OCI-LY7 (cell line): ENCODE data around the gene GSTO1. TPM values are rescaled to one million over a fixed set of nuclear protein-coding genes. Genes with fewer than 3 reads are reported as not detected.

Source experiments
- BruUV-seq: library from RNA; stranded (reverse); fragments of 400-500 nt; replicated peaks from 2 replicates; lab custom pipeline; 2021; lab: Mats Ljungman, UMichigan
- CTCF ChIA-PET: fragments of 300-600 bp; sonication (Branson Sonifier 250); formaldehyde crosslinking; loops from one replicate; lab custom pipeline; 2022; ENCODE audit warnings: antibody characterized with exemption; ENCODE audit not compliant: unreplicated experiment; lab: Charles Lee
- POLR2A ChIA-PET: fragments of 300-600 bp; sonication (Branson Sonifier 250); formaldehyde crosslinking; loops from one replicate; lab custom pipeline; 2022; ENCODE audit warnings: antibody characterized with exemption; lab: Charles Lee
- DNase-seq: peaks from one replicate; pipeline ENCODE4 v3.0.0-alpha.2; 2015; ENCODE audit warnings: low spot score
- H2AFZ ChIP-seq: fragments of 200-600 bp; sonication (generic), shearing (Covaris generic); 2 replicates; pipeline ENCODE4 v1.6.1; 2014; ENCODE audit warnings: mild to moderate bottlenecking, antibody characterized with exemption, low read length, moderate library complexity
- H3K27ac ChIP-seq: fragments of 200-600 bp; sonication (generic); 2 replicates; pipeline ENCODE4 v1.5.1; 2014; ENCODE audit warnings: mixed run types, low read depth, mild to moderate bottlenecking, moderate library complexity, low read length, inconsistent platforms; ENCODE audit not compliant: poor library complexity, severe bottlenecking
- H3K36me3 ChIP-seq: fragments of 200-600 bp; sonication (generic); 2 replicates; pipeline ENCODE4 v1.6.1; 2014; ENCODE audit warnings: mild to moderate bottlenecking, antibody characterized with exemption, low read length, moderate library complexity, mixed read lengths; ENCODE audit not compliant: insufficient read depth
- H3K4me1 ChIP-seq: fragments of 200-600 bp; sonication (generic); 2 replicates; pipeline ENCODE4 v1.5.1; 2014; ENCODE audit warnings: mild to moderate bottlenecking, low read length; ENCODE audit not compliant: insufficient read depth, poor library complexity, severe bottlenecking
- H3K4me2 ChIP-seq: fragments of 200-600 bp; sonication (generic); 2 replicates; pipeline ENCODE4 v1.6.1; 2014; ENCODE audit warnings: mild to moderate bottlenecking, low read length
- H3K4me3 ChIP-seq: fragments of 200-600 bp; sonication (generic); 2 replicates; pipeline ENCODE4 v1.5.1; 2014; ENCODE audit warnings: mild to moderate bottlenecking, low read depth, low read length; ENCODE audit not compliant: poor library complexity, severe bottlenecking
- H3K79me2 ChIP-seq: fragments of 200-600 bp; sonication (generic); 2 replicates; pipeline ENCODE4 v1.6.1; 2016; ENCODE audit warnings: low read depth, mild to moderate bottlenecking, low read length, moderate library complexity, mixed read lengths; ENCODE audit not compliant: insufficient read depth
- H3K9me2 ChIP-seq: fragments of 200-600 bp; sonication (generic); 2 replicates; pipeline ENCODE4 v1.6.1; 2016; ENCODE audit warnings: mild to moderate bottlenecking, low read length, mixed read lengths; ENCODE audit not compliant: insufficient read depth
- H3K9me3 ChIP-seq: fragments of 200-600 bp; sonication (generic); 2 replicates; pipeline ENCODE4 v1.6.1; 2014; ENCODE audit warnings: mild to moderate bottlenecking, mixed run types, low read length, mixed read lengths
- H4K20me1 ChIP-seq: fragments of 200-600 bp; sonication (generic); 2 replicates; pipeline ENCODE4 v1.6.1; 2014; ENCODE audit warnings: mild to moderate bottlenecking, antibody characterized with exemption, low read length, moderate library complexity, mixed read lengths; ENCODE audit not compliant: insufficient read depth
- CTCF ChIP-seq: fragments of 200-600 bp; sonication (generic); conservative IDR thresholded peaks from 2 replicates; pipeline ENCODE4 v1.5.1; 2014; ENCODE audit warnings: mild to moderate bottlenecking, antibody characterized with exemption, low read length, moderate library complexity, mixed read lengths
- EZH2phosphoT487 ChIP-seq: fragments of 200-600 bp; sonication (generic); IDR thresholded peaks from 2 replicates; pipeline ENCODE4 v1.6.1; 2018; ENCODE audit warnings: low read depth, borderline replicate concordance, mild to moderate bottlenecking, mixed run types, antibody characterized with exemption, low read length, moderate library complexity, mixed read lengths
- intact Hi-C: fragments of 100-400 bp; cut with micrococcal nuclease; formaldehyde crosslinking; loops from one replicate; pipeline ENCODE4 v1.10.0; 2022; ENCODE audit not compliant: unreplicated experiment
- microRNA-seq: library from miRNA; unstranded; fragments of <30 nt; microRNA quantifications from one replicate; pipeline ENCODE4 v1.2.0, GENCODE V29; 2022; ENCODE audit warnings: borderline replicate concordance
- small RNA-seq: library from RNA; depleted of rRNA; stranded (forward); fragments of <200 nt; gene quantifications from one replicate; pipeline ENCODE3, GENCODE V24; 2014
- total RNA-seq, 2 experiments: library from RNA; depleted of rRNA in 1 of 2; stranded (reverse); fragments of >200 nt in 1 of 2; shearing (Covaris generic) in 1 of 2; gene quantifications; 2 replicates each; pipeline ENCODE4 v1.2.3, GENCODE V29; 2014 to 2022

GSTO1 gene
- total RNA-seq, 2 experiments from 2014 or later = 1.7 to 27.4 TPM

GRCh38 chr10:104316321-104317099 is 61.8 kb downstream of the GSTO1 start:
- Histone ChIP-seq H3K4me1 (peaks cover 44% of the 10 kb centered on the region), H3K4me3 (no peak overlapping the region), H4K20me1 (peaks cover 25% of the 10 kb centered on the region), H2AFZ (no peak overlapping the region), H3K27ac (no peak overlapping the region), H3K36me3 (peaks cover 44% of the 10 kb centered on the region), H3K79me2 (peaks cover 48% of the 10 kb centered on the region), H3K9me3 (no peaks in the 10 kb centered on the region), H3K9me2 (no peaks in the 10 kb centered on the region), H3K4me2 (no peak overlapping the region)
- ChIA-PET POLR2A (interaction anchor here (0.6 to 3.2 kb wide), 2 partner anchors 10 to 21 kb away, joined by 6 to 16 read pairs; partner anchors contain the start of gene ITPRIP), CTCF (interaction anchor here (0.6 to 1.4 kb wide), 2 partner anchors 10 to 11 kb away, joined by 3 to 4 read pairs; no protein-coding TSS in a partner anchor)
- BruUV-seq = no TSS peak
- TF ChIP-seq CTCF (no peak), EZH2phosphoT487 (no peak)
- intact Hi-C loops = no loop called here
- DNase-seq = no peak

Small RNAs within 50 kb of the gene (microRNA-seq; reads per million reads assigned to microRNA genes)
- gene MIR4482 = not detected
- gene MIR609 = not detected

Small RNAs within 50 kb of the gene (small RNA-seq; reads per million reads assigned to genes)
- gene MIR4482 (not detected), gene MIR609 (not detected)

Other genes with a start within 250 kb of the GSTO1 start
- not detected in 2 replicates for gene COL17A1, start 169.0 kb upstream of the GSTO1 start, total RNA-seq (2014; rRNA removed; shearing (Covaris generic))
- 0.15 and 0.17 TPM in 2 replicates for gene COL17A1, start 169.0 kb upstream of the GSTO1 start, total RNA-seq (2022)
- 6.9 and 14.8 TPM in 2 replicates for gene SFR1, start 132.7 kb upstream of the GSTO1 start, total RNA-seq (2014; rRNA removed; shearing (Covaris generic))
- 13.9 and 18.0 TPM in 2 replicates for gene SFR1, start 132.7 kb upstream of the GSTO1 start, total RNA-seq (2022)
- gene CFAP43, start 22.5 kb upstream of the GSTO1 start, total RNA-seq (2014; rRNA removed; shearing (Covaris generic)) = not detected in 2 replicates
- not detected in 2 replicates for gene CFAP43, start 22.5 kb upstream of the GSTO1 start, total RNA-seq (2022)
- gene GSTO2, start 14.3 kb downstream of the GSTO1 start, total RNA-seq (2014; rRNA removed; shearing (Covaris generic)) = 1.6 and 8.2 TPM in 2 replicates
- 1.6 and 2.2 TPM in 2 replicates for gene GSTO2, start 14.3 kb downstream of the GSTO1 start, total RNA-seq (2022)
- gene ITPRIP, start 83.6 kb downstream of the GSTO1 start, total RNA-seq (2014; rRNA removed; shearing (Covaris generic)) = 3.3 and 6.0 TPM in 2 replicates
- 18.0 and 19.6 TPM in 2 replicates for gene ITPRIP, start 83.6 kb downstream of the GSTO1 start, total RNA-seq (2022)
- gene CFAP58, start 98.9 kb downstream of the GSTO1 start, total RNA-seq (2014; rRNA removed; shearing (Covaris generic)) = 0.09 and 0.36 TPM in 2 replicates
- gene CFAP58, start 98.9 kb downstream of the GSTO1 start, total RNA-seq (2022) = 1.5 and 2.0 TPM in 2 replicates